Raji (cell line): ENCODE data around the gene RNF150.

Experiments
- POLR2A ChIP-seq: IDR thresholded peaks from 2 replicates; pipeline ENCODE4 v1.6.1; 2011; ENCODE audit warnings: low read depth, low read length, control low read depth; ENCODE audit not compliant: insufficient read depth

Gene RNF150

GRCh38 chr4:140937866-140938265 lies 195.4 kb downstream of the RNF150 start:
- no peak for TF ChIP-seq POLR2A

DNA sequence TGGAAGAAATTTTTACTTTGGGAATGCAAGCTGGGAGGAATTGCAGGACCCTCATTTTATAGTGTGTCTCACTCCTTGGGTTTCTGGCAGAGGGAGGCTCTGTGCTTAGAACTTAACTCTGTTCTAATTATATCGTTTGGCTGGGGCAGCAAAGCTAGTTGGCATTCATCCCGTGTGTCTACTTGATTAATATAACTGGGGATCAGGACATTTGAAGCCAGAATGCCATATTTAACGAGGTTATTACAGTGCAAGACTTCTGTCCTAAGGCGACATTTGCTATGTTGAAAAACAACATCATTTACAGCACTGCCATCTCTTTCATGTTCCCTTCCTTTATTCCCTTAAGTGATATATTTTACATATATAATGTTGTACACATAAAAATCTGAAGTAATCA lies 198.0 kb downstream of the RNF150 start:
- TF ChIP-seq POLR2A: no peak

DNA sequence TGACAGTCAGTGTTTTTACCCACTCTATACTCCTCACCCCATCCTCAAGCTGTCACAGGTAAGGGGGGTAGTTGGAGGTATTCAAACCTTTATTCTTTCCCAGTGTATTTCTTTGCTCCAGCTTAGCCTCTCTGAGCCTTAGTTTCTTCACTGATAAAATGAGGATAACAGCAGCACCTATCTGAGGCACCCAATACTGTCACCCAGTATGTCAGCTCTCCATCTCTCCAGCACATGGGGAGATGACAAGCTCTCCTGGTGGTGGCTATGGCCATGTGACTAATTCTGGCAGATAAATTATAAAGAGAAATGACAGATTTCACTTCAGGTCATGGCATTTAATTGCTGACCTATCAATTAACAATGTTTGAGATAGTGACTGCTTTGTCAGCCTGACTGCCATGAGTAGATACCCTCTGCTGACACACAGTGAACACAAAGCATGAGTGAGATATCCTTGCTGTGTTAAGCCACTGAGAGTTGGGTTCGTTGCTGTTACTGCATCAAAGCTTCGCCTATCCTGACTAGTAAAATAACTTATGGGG lies 200.7 kb downstream of the RNF150 start:
- no peak for TF ChIP-seq POLR2A

DNA sequence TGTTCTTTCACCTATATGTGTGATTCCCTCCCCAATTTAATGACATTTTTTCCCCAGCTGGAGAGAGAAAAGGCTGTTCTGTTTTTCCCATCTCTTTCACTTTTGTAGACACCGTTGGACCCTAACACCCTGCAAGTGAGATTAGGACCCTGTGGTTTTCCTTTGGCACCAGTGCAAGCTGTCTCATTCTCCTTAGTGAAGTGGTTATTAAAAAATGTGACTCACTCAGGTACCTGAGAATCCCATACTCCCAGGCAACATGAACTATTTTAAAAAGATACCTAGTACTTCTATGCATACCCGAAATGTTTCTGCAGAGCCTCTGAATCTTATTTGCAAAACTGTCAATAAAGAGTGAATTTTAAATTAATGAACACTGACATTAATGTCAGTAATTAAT lies 201.4 kb downstream of the RNF150 start:
- TF ChIP-seq POLR2A: no peak

GRCh38 chr4:140930557-140930956 lies 202.7 kb downstream of the RNF150 start:
- no peak for TF ChIP-seq POLR2A

DNA sequence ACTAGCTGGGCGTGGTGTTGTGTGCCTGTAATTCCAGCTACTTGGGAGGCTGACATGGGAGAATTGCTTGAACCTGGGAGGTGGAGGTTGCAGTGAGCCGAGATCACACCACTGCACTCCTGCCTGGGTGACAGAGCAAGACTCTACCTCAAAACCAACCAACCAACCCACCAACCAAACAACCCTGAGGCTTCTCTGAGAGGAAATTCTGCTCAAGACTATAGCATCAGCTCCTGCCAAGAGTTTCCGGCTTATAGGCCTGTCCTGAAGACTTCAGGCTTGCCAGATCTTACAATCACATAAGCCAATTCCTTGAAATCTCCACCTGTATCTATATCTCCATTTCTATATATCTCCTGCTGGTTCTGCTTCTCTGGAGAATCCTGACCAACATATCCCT lies 203.3 kb downstream of the RNF150 start:
- no peak for TF ChIP-seq POLR2A

DNA sequence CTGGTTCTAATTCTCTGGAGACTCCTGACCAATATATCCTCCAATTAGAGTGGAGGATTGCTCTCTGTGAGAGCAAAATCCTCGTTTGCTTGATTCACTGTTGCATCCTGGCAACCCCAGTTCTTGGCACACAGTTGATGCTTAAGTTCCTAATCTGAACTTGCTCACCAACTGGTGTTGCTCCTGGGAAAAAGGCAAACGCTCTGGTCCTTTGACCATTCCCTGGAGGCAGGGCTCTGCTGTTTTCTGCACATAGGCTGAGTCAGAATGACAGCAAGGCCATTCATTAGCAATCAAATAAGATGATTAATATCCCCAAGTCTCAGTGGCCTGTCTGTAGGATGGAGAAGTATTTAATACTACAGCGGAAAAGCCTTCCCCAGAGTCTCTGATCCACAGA lies 204.4 kb downstream of the RNF150 start:
- TF ChIP-seq POLR2A: no peak

DNA sequence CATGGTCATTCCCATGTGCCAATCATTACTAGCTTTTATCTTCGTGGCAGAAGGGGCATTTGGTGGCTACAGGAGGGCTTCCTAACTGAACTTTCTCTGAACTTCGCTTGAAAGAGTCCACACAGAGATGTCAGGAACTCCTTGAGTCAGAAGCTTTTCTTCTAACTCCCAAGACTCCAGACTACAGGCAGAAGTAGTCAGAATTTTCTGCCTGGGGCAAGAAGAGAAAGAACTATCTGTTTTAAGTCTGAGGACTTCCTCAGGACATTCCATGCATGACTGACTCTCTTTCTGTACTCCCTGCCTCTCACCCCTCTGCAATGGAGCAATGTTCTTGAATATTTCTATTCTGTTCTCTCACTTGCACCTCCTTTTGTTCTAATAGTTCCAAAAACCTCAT lies 206.6 kb downstream of the RNF150 start:
- no peak for TF ChIP-seq POLR2A

DNA sequence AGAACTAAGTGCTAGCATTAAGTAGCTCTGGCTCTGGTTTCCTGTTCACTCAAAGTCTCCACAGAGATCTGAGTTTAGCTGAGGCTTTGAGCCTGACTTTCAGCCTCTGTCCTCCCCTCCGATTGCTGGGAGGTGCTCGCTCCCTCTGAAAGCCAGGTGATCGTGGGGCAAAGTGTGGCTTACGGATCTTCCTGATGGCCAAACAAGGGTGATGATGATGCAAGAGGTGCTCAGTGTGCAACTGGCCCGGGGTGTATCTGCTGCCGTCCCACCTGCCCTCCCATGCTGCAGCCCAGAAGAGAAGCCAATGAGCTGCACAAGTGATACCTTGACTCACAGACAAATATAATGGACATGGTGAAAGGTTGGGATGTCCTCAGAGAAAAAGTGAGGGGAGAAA lies 207.9 kb downstream of the RNF150 start:
- no peak for TF ChIP-seq POLR2A

DNA sequence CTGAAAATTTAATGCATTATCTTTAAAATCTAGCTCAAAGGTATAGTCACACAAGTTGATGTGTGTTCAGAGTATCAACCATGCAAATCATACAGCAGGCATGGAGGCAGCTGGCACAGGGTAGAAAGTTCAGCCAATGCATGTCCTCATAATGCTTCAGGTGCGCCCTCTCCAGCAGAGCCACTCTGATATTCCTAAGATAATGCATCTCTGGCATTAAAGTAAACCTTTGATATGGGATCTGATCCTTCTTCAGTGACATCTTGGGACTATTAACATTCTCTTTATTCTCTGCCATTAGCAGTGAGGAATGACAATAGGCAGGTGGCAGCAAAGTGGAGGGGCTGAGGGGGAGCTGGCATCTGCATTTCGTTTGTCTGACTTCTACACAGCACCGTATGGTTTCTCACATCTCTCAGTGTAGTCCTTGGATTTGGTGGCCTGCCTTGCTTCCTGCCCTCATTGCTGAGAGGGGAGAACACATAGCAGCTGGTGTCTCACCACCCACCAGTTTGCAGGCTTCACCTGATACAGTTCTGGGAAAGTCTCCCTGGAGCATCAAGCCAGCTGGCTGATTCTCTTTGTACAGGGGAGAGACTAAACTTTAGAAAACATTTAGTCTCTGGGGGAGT lies 208.4 kb downstream of the RNF150 start:
- TF ChIP-seq POLR2A: no peak

DNA sequence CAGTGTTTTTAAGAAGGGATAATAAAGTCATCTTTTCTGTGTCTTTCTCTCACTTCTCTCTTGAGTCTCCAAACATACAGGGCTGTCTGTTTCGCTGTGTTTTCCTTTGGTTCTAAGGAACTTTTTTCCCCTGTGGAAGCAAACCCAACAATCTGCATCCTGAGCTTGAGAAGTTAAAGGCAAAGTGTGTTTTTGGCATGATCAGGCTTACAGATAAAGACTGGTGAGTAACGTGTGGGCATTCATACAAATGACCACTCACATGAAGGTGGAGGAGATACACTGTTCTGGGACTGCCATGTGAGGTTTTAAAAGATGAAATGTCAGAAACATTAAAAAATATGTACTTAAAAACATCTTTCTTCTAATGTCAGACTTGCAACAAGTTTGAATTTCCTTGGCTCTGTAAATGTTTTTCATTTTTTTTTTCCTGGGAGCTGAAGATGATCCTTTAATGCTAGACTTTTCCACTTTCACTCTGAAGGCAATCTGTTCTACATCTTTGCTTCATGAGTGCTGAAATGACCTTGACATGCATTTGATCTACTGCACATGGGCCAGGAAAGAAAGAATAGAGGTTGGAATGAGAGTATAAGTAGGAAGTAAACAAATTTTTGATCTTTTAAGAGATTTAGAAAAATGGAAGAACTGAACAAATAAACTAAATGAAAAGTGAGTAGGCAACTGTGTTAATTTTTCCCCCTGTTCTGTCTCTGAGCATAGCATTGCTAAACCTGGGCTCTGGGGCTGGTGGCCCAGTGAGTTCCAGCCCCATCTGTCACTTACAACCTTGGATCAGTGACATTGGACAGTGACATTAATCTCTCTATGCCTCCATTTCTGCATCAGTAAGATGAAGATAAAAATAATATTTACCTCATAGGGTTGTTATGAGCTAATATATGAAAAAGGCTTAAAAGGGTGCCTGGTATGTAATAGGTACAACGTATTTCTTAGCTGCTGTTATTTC lies 226.0 kb downstream of the RNF150 start:
- TF ChIP-seq POLR2A: no peak

DNA sequence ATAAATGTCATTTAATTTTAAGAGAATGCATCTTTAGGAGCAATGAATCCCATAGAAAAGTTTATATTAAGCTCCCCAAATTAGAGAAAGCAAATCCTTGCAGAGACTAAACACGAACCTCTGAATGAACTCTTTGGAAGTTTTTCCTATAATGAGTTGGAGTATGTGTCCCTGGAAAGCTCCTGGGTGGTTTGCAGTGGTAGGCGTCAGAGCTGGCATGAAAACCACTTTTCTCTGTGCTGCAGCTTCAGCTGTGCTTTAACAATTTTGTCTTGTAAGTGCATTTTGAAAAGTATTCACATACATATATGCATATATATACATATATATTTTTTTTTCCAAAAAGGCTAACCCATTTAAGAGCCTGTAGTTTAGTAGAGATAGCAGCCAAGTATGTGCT lies 228.4 kb downstream of the RNF150 start:
- no peak for TF ChIP-seq POLR2A

GRCh38 chr4:140903522-140904475 lies 229.5 kb downstream of the RNF150 start:
- TF ChIP-seq POLR2A: no peak

DNA sequence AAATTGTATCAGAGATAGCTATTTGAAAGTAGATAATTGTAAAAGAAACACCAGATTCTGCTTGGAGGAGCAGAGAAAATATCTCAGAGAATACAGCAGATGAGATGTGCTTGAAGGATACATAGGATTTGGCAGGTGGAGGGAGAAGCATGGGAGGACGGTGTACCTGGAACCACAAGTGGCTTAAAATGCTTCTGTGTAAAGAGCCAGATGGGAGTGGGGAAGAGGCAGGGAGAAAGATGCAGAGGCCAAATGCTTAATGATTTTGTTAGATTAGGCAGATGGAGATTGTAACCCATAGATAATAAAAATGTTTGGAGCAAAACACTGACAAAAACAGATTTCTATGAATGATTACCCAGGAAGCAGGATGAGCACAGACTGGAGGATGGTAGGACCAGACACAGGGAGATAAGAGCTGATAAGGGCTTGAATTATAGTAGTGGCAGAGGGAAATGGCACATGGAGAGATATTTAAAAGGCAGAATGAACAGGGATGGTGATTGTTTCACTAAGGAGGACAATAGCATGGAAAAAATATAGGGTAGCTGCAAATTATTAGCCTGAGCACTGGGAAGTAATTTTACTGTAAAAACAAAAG lies 231.4 kb downstream of the RNF150 start:
- TF ChIP-seq POLR2A: no peak
